Neuronal stem cell (in vitro differentiated cells): ENCODE results near the gene BIRC5.

Experiments used
- DNase-seq: peaks from one replicate; pipeline ENCODE4 v3.0.0-alpha.2; 2013; ENCODE audit warnings: low spot score
- H2AFZ ChIP-seq: one replicate; pipeline ENCODE4 v1.6.1; 2013; ENCODE audit warnings: mild to moderate bottlenecking, low read length, inconsistent platforms
- H2AK5ac ChIP-seq: 2 replicates; pipeline ENCODE4 v1.6.1; 2013; ENCODE audit warnings: low read depth, mild to moderate bottlenecking, inconsistent platforms, low read length, moderate library complexity, mixed read lengths
- H2BK120ac ChIP-seq: 2 replicates; pipeline ENCODE4 v1.6.1; 2013; ENCODE audit warnings: low read depth, mild to moderate bottlenecking, inconsistent platforms, low read length, moderate library complexity, mixed read lengths
- H2BK12ac ChIP-seq: one replicate; pipeline ENCODE4 v1.6.1; 2013; ENCODE audit warnings: low read length, inconsistent platforms
- H2BK15ac ChIP-seq: 2 replicates; pipeline ENCODE4 v1.6.1; 2013; ENCODE audit warnings: mild to moderate bottlenecking, low read length, inconsistent platforms, mixed read lengths
- H2BK5ac ChIP-seq: one replicate; pipeline ENCODE4 v1.6.1; 2013; ENCODE audit warnings: inconsistent platforms, mild to moderate bottlenecking, low read length, moderate library complexity
- H3K14ac ChIP-seq: one replicate; pipeline ENCODE4 v1.6.1; 2013; ENCODE audit warnings: low read length, inconsistent platforms
- H3K18ac ChIP-seq: 2 replicates; pipeline ENCODE4 v1.6.1; 2013; ENCODE audit warnings: low read length, inconsistent platforms
- H3K23ac ChIP-seq: 2 replicates; pipeline ENCODE4 v1.6.1; 2013; ENCODE audit warnings: low read depth, mild to moderate bottlenecking, mixed read lengths, low read length, inconsistent platforms; ENCODE audit not compliant: poor library complexity
- H3K27ac ChIP-seq: replicated peaks from 3 replicates; pipeline ENCODE4 v1.5.1; 2013; ENCODE audit warnings: low read length, inconsistent platforms
- H3K27me3 ChIP-seq, 3 experiments: 2 replicates each; pipeline ENCODE4 v1.6.1; 2013; ENCODE audit warnings: low read length in 3 of 3, mild to moderate bottlenecking in 2 of 3, inconsistent platforms in 1 of 3, low read depth in 1 of 3, mixed read lengths in 1 of 3, moderate library complexity in 1 of 3; ENCODE audit not compliant: control insufficient read depth in 3 of 3, insufficient read depth in 3 of 3
- H3K36me3 ChIP-seq, 2 donors: replicated peaks in 1 of 2; 2 replicates each; pipeline ENCODE4 v1.6.1; 2013; ENCODE audit warnings: low read length in 2 of 2; ENCODE audit not compliant: control insufficient read depth in 2 of 2, insufficient read depth in 2 of 2
- H3K4ac ChIP-seq: 2 replicates; pipeline ENCODE4 v1.6.1; 2013; ENCODE audit warnings: inconsistent platforms, mild to moderate bottlenecking, low read length, moderate library complexity
- H3K4me1 ChIP-seq, 2 donors: 1 replicate in 1 of 2; 2 replicates in 1 of 2; pipeline ENCODE4 v1.6.1; 2013; ENCODE audit warnings: low read length in 2 of 2, low read depth in 1 of 2; ENCODE audit not compliant: control insufficient read depth in 2 of 2, insufficient read depth in 1 of 2
- H3K4me2 ChIP-seq: one replicate; pipeline ENCODE4 v1.6.1; 2013; ENCODE audit warnings: mild to moderate bottlenecking, low read length, inconsistent platforms; ENCODE audit not compliant: insufficient read depth, poor library complexity, severe bottlenecking
- H3K4me3 ChIP-seq, 2 donors: 2 replicates each; pipeline ENCODE4 v1.5.1; 2013; ENCODE audit warnings: low read length in 2 of 2, mild to moderate bottlenecking in 2 of 2, inconsistent platforms in 1 of 2, moderate library complexity in 1 of 2
- H3K79me1 ChIP-seq: one replicate; pipeline ENCODE4 v1.6.1; 2013; ENCODE audit warnings: low read depth, mild to moderate bottlenecking, inconsistent platforms, low read length, moderate library complexity
- H3K9ac ChIP-seq: one replicate; pipeline ENCODE4 v1.6.1; 2013; ENCODE audit warnings: mild to moderate bottlenecking, low read depth, low read length, inconsistent platforms; ENCODE audit not compliant: poor library complexity
- H3K9me3 ChIP-seq, 2 donors: replicated peaks in 1 of 2; 2 replicates each; pipeline versions ENCODE3 to v1.6.1; 2013; ENCODE audit warnings: low read length in 2 of 2, mild to moderate bottlenecking in 2 of 2, inconsistent platforms in 1 of 2, low read depth in 1 of 2, mixed read lengths in 1 of 2, moderate library complexity in 1 of 2; ENCODE audit not compliant: control insufficient read depth in 2 of 2, insufficient read depth in 1 of 2
- H4K8ac ChIP-seq: one replicate; pipeline ENCODE4 v1.6.1; 2013; ENCODE audit warnings: low read depth, mild to moderate bottlenecking, inconsistent platforms, low read length, moderate library complexity
- H4K91ac ChIP-seq: one replicate; pipeline ENCODE4 v1.6.1; 2013; ENCODE audit warnings: low read length, low read depth, mild to moderate bottlenecking, inconsistent platforms; ENCODE audit not compliant: poor library complexity
- WGBS, 2 donors: extraction: QIAGEN DNeasy Blood & Tissue Kit; methylation state at CpG; one replicate each; pipeline ENCODE4 v1.1.7; 2013; ENCODE audit warnings: missing lambda C conversion rate in 2 of 2, mixed read lengths in 1 of 2; ENCODE audit not compliant: insufficient read length in 2 of 2, insufficient replicate concordance in 1 of 2; ENCODE audit errors: extremely low coverage in 2 of 2; 5-methylcytosine and 5-hydroxymethylcytosine counted together

BIRC5 gene

DNA sequence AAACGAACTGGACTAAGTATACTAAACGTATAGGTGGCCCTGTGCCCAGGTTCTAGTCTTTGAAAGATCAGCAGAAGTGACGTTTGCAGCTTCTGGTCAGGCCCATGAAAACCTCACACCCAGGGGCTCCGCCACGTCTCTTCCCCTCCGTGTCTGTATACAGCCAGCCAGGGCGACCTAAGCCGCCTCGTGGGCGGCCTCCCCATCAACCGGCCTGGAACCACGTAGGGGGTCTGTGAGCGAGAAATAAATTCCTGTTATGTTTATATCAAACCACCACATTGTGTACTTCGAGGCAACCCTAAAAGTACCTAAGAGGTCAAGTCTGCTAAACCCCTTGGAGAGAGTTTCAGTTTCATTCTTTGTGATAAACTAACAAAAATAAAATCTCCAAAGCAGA lies 34.0 kb upstream of the BIRC5 start:
- Histone ChIP-seq H3K27ac (no peak overlapping the region), H3K14ac (no peak overlapping the region), H2BK12ac (no peak overlapping the region), H2BK120ac (no peak overlapping the region), H3K4me1 (peaks cover 7% of the 10 kb centered on the region in 2 donors), H2BK5ac (no peak overlapping the region), H3K27me3 (no peaks in the 10 kb centered on the region), H3K79me1 (peaks cover 5% of the 10 kb centered on the region), H3K9me3 (peaks cover 0 to 2% of the 10 kb centered on the region in 2 donors), H3K4me2 (no peak overlapping the region), H3K23ac (no peak overlapping the region), H4K91ac (no peak overlapping the region), H2AK5ac (no peak overlapping the region), H2BK15ac (no peak overlapping the region), H3K9ac (no peak overlapping the region), H3K36me3 (peaks cover 55 to 95% of the 10 kb centered on the region in 2 donors), H2AFZ (no peak overlapping the region), H3K4me3 (no peak overlapping the region), H3K4ac (no peak overlapping the region), H4K8ac (no peak overlapping the region), H3K18ac (no peak overlapping the region)
- no peak for DNase-seq
- no CpG with 5 or more reads among the region's 14 CpGs for WGBS, 2 donors

DNA sequence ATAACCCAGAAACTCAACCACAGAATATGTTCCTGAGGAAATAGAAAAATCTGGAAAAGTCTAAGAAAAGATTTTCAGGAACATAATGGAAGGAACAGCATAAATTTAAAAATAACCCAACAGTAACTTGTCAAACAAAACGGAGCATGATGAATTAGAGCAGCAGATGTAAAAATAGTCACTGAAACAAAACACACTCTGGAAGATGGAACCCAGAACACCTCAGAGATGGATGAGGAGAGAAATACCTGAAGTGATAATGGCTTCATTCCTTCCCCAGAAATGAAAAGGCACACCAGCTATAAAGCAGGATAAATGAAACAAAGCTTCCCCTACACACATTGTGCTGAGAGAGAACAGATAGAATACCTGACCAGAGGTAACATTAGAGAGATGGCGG lies 33.5 kb upstream of the BIRC5 start:
- Histone ChIP-seq H3K27ac (no peak overlapping the region), H4K91ac (no peak overlapping the region)

DNA sequence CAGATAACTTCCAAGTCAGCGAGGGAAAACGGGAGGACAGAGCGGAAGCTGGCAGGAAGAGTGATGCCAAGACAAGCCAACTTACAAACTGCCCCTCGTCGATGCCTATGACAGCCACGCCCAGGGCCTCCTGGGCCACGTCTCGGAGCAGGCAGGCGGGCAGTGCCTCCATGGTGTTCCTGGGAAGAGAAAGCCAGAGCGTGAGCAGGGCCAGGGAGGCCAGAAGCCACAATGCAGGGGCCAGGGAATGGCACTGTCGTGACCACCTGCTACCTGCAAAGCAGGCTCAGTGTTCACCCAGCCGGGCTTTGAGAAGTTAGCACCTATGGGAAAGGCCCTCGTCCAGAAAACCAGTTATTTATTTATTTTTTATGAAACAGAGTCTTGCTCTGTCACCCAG lies 31.5 kb upstream of the BIRC5 start:
- no peak overlapping the region for H4K8ac ChIP-seq

More for the DNA sequence above, 33.5 kb upstream of the BIRC5 start:
- Histone ChIP-seq H3K36me3 (peaks cover 51 to 95% of the 10 kb centered on the region in 2 donors), H3K4ac (no peak overlapping the region), H3K4me2 (no peak overlapping the region), H2BK120ac (no peak overlapping the region), H2AFZ (no peak overlapping the region), H3K4me3 (no peak overlapping the region), H3K79me1 (peaks cover 5% of the 10 kb centered on the region), H3K9ac (no peak overlapping the region), H3K27me3 (no peaks in the 10 kb centered on the region), H2BK5ac (no peak overlapping the region), H2BK12ac (no peak overlapping the region), H3K4me1 (peaks cover 10 to 11% of the 10 kb centered on the region in 2 donors), H3K14ac (no peak overlapping the region), H2BK15ac (no peak overlapping the region), H2AK5ac (no peak overlapping the region), H3K9me3 (peaks cover 0 to 2% of the 10 kb centered on the region in 2 donors), H4K8ac (no peak overlapping the region), H3K18ac (no peak overlapping the region), H3K23ac (no peak overlapping the region)
- no peak for DNase-seq
- WGBS, 2 donors: no CpG with 5 or more reads among the region's 2 CpGs

DNA sequence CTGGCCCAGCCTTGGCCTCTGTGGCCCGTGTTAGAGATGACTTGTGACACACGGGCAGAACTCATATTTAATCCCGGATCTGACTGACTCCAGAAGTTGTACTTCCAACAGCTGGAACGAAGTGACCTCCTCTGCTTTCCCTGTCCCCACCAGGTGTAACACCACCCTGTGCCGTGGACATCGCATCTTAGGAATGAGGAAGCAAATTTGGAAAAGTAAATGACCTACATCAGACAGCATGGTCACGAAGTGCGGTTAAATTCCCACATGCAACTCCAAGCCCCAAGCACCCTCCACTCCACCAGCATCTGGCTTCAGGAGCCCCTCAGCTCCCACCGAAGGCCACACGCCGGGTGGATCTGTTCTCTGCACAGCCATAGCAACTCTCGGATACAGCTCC lies 30.1 kb upstream of the BIRC5 start:
- Histone ChIP-seq H3K79me1 (peaks cover 10% of the 10 kb centered on the region), H3K4me2 (no peak overlapping the region), H3K9me3 (no peaks in the 10 kb centered on the region), H4K8ac (no peak overlapping the region), H3K27ac (no peak overlapping the region), H2BK5ac (no peak overlapping the region), H2BK15ac (no peak overlapping the region), H3K4me1 (peaks cover 18 to 23% of the 10 kb centered on the region in 2 donors), H3K36me3 (peaks cover 38 to 70% of the 10 kb centered on the region in 2 donors), H3K23ac (no peak overlapping the region), H3K4ac (no peak overlapping the region), H3K4me3 (peak overlapping the region in 1 of 2 donors; percentile 3), H2BK12ac (no peak overlapping the region), H2BK120ac (no peak overlapping the region), H3K9ac (no peak overlapping the region), H3K27me3 (no peaks in the 10 kb centered on the region), H4K91ac (no peak overlapping the region), H3K18ac (no peak overlapping the region), H2AK5ac (no peak overlapping the region), H2AFZ (no peak overlapping the region), H3K14ac (no peak overlapping the region)
- WGBS, 2 donors: no CpG with 5 or more reads among the region's 12 CpGs
- DNase-seq: no peak

More for the DNA sequence above, 31.5 kb upstream of the BIRC5 start:
- H3K4me2 ChIP-seq: no peak overlapping the region
- H3K9me3 ChIP-seq: peaks cover 0 to 2% of the 10 kb centered on the region in 2 donors
- no peak overlapping the region for H2BK120ac ChIP-seq
- no peak overlapping the region for H2AK5ac ChIP-seq
- H3K36me3 ChIP-seq: peaks cover 44 to 80% of the 10 kb centered on the region in 2 donors
- H3K4ac ChIP-seq: no peak overlapping the region
- no peak overlapping the region for H2BK12ac ChIP-seq
- no peak overlapping the region for H3K14ac ChIP-seq
- no peak overlapping the region for H2BK15ac ChIP-seq
- WGBS, 2 donors: no CpG with 5 or more reads among the region's 13 CpGs
- no peak overlapping the region for H2BK5ac ChIP-seq
- H3K18ac ChIP-seq: no peak overlapping the region
- H3K23ac ChIP-seq: no peak overlapping the region
- no peak overlapping the region for H3K27ac ChIP-seq
- peaks cover 10% of the 10 kb centered on the region for H3K79me1 ChIP-seq
- DNase-seq: no peak
- H3K4me1 ChIP-seq: peaks cover 16 to 23% of the 10 kb centered on the region in 2 donors
- H3K9ac ChIP-seq: no peak overlapping the region
- no peak overlapping the region for H3K4me3 ChIP-seq
- no peak overlapping the region for H2AFZ ChIP-seq
- no peaks in the 10 kb centered on the region for H3K27me3 ChIP-seq
- H4K91ac ChIP-seq: no peak overlapping the region
